MCF 10A (cell line): ENCODE measurements around the gene MAP2K7. TPM values are rescaled to one million over a fixed set of nuclear protein-coding genes. Genes with fewer than 3 reads are reported as not detected.

Experiments used
- BruUV-seq: library from RNA; stranded (reverse); fragments of 400-500 nt; replicated peaks from 2 replicates; lab custom pipeline; 2021; lab: Mats Ljungman, UMichigan
- CTCF ChIA-PET: fragments of 300-600 bp; sonication (Branson Sonifier 250); formaldehyde crosslinking; extraction: SDS; loops from one replicate; lab custom pipeline; 2021; ENCODE audit warnings: antibody characterized with exemption, inconsistent platforms; lab: Yijun Ruan, JAX
- POLR2A ChIA-PET: fragments of 300-600, 350-650 bp; sonication (Branson Sonifier 250); formaldehyde crosslinking; extraction: SDS; loops from one replicate; lab custom pipeline; 2020; ENCODE audit warnings: antibody characterized with exemption, inconsistent platforms; lab: Yijun Ruan, JAX
- DNase-seq: peaks from one replicate; pipeline ENCODE4 v3.0.0-alpha.2; 2018; ENCODE audit not compliant: unreplicated experiment
- H3K27ac Mint-ChIP-seq: one replicate; pipeline ENCODE4 v1.8.0; 2022; ENCODE audit warnings: mild to moderate bottlenecking, low read depth, mixed read lengths; ENCODE audit not compliant: unreplicated experiment
- H3K27me3 Mint-ChIP-seq: one replicate; pipeline ENCODE4 v1.8.0; 2022; ENCODE audit warnings: mixed read lengths; ENCODE audit not compliant: insufficient read depth, unreplicated experiment
- H3K36me3 Mint-ChIP-seq: one replicate; pipeline ENCODE4 v1.8.0; 2022; ENCODE audit warnings: mild to moderate bottlenecking, moderate library complexity, mixed read lengths; ENCODE audit not compliant: insufficient read depth, unreplicated experiment
- H3K4me1 Mint-ChIP-seq: one replicate; pipeline ENCODE4 v1.8.0; 2022; ENCODE audit warnings: mixed read lengths; ENCODE audit not compliant: insufficient read depth, unreplicated experiment
- H3K4me3 Mint-ChIP-seq: one replicate; pipeline ENCODE4 v1.8.0; 2022; ENCODE audit warnings: mild to moderate bottlenecking, moderate library complexity, mixed read lengths; ENCODE audit not compliant: unreplicated experiment
- H3K9me3 Mint-ChIP-seq: one replicate; pipeline ENCODE4 v1.8.0; 2022; ENCODE audit warnings: mixed read lengths; ENCODE audit not compliant: unreplicated experiment
- intact Hi-C: fragments of 100-400 bp; cut with micrococcal nuclease; formaldehyde crosslinking; loops from 2 replicates; pipeline ENCODE4 v1.14.1; 2022
- total RNA-seq: library from RNA; stranded (reverse); gene quantifications from 2 replicates; pipeline ENCODE4 v1.2.3, GENCODE V29; 2022
- TF ChIP-seq, protein P1 (sequence below): fragments of 200-600 bp; IDR thresholded peaks from one replicate; pipeline ENCODE4 v1.8.0; 2022; ENCODE audit warnings: antibody characterized with exemption, mild to moderate bottlenecking; ENCODE audit not compliant: unreplicated experiment

The MAP2K7 gene
- total RNA-seq, 1 experiment from 2014 or later = 36.3 TPM

DNA sequence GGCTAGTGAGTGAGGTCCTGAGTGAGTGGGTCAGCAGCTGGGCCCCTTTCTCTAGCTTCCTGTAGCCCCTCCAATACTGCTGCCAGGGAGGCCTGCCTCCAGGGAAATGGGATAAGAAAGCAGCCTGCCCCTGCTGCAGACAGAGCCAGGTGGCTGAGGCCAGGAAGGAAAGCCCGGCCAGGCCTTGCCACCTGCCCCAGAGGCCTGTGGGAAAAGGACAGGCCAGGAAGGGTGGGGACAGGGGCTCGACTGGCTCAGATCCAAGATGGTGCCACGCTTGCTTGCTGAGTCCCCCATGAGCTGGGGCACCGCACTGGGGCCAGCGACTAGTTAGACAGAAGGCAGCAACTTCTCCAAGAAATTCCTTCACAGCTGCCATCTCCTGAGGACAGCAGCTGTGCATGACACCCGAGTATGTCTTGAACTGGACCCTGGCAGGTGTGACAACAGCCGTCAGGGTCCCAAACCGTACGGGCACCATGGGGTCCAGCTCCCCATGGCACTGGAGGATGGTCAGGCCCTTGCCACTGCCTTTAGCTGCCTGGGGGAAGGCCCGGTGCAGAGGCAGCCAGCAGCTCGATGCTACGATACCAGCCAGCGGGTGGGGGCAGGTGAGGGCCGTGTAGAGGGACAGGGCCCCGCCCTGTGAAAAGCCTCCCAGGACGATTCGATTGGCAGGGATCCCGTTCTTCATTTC lies 24.4 kb upstream of the MAP2K7 start:
- Mint-ChIP-seq H3K36me3 (no peaks in the 10 kb centered on the region), H3K4me3 (no peak overlapping the region), H3K4me1 (peaks cover 9% of the 10 kb centered on the region), H3K9me3 (no peaks in the 10 kb centered on the region), H3K27ac (no peak overlapping the region), H3K27me3 (no peaks in the 10 kb centered on the region)
- no peak for DNase-seq
- ChIA-PET POLR2A (interaction anchor here (0.6 to 1.2 kb wide), 3 partner anchors 17 to 24 kb away, joined by 3 to 5 read pairs (median 3); partner anchors contain the start of gene MAP2K7), CTCF (interaction anchor here (0.6 kb wide), 2 partner anchors 91 to 215 kb away, joined by 3 read pairs; no protein-coding TSS in a partner anchor)
- TF ChIP-seq, protein P1, sequence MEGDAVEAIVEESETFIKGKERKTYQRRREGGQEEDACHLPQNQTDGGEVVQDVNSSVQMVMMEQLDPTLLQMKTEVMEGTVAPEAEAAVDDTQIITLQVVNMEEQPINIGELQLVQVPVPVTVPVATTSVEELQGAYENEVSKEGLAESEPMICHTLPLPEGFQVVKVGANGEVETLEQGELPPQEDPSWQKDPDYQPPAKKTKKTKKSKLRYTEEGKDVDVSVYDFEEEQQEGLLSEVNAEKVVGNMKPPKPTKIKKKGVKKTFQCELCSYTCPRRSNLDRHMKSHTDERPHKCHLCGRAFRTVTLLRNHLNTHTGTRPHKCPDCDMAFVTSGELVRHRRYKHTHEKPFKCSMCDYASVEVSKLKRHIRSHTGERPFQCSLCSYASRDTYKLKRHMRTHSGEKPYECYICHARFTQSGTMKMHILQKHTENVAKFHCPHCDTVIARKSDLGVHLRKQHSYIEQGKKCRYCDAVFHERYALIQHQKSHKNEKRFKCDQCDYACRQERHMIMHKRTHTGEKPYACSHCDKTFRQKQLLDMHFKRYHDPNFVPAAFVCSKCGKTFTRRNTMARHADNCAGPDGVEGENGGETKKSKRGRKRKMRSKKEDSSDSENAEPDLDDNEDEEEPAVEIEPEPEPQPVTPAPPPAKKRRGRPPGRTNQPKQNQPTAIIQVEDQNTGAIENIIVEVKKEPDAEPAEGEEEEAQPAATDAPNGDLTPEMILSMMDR = no peak
- BruUV-seq = no TSS peak
- intact Hi-C loops = no loop called here

DNA sequence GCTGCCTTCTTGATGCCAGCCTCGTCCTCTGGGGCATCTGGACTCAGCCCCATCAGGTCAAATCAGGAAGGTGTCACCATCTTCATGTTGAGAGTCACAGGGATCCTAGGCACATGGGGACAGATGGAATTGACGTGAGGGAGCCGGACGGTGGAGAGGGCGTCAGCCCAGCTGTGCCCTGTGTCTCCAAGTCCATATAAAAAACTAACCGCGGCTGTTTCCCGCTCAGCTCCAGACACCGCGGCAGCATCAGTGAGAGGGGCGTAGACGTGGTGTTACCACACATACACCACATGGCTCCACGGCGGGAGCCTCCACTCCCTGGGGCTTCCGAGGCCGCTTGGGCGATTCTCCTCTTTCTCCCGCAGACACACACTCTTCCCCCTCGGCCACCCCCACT lies 23.8 kb upstream of the MAP2K7 start:
- Mint-ChIP-seq H3K4me3 (no peak overlapping the region), H3K4me1 (peaks cover 10% of the 10 kb centered on the region), H3K9me3 (no peaks in the 10 kb centered on the region), H3K36me3 (no peaks in the 10 kb centered on the region), H3K27me3 (no peaks in the 10 kb centered on the region), H3K27ac (no peak overlapping the region)
- TF ChIP-seq, protein P1 = no peak
- no TSS peak for BruUV-seq
- intact Hi-C loops = no loop called here
- CTCF ChIA-PET = no interaction called here
- POLR2A ChIA-PET = interaction anchor here (1.2 kb wide), 1 partner anchor 24 kb away, joined by 3 read pairs; the partner anchor contains the start of gene MAP2K7
- no peak for DNase-seq

DNA sequence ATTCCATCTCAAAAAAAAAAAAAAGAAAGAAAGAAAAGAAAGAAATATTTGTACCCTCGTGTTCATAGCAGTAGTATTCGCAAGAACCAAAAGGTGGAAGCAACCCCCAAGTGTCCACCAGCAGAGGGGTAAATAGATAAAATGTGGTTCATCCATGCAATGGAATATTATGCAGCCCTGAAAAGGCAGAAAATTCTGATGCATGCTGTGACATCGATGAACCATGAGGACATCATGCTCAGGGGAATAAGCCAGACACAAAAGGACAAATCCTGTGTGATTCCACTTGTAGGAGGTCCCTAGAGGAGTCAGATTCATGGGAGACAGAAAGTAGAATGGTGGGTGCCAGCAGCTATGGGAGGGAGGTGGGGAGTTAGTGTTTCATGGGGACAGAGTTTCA lies 21.8 kb upstream of the MAP2K7 start:
- Mint-ChIP-seq H3K4me1 (peaks cover 10% of the 10 kb centered on the region), H3K9me3 (no peaks in the 10 kb centered on the region), H3K27ac (no peak overlapping the region), H3K27me3 (no peaks in the 10 kb centered on the region), H3K36me3 (no peaks in the 10 kb centered on the region), H3K4me3 (no peak overlapping the region)
- intact Hi-C loops = no loop called here
- TF ChIP-seq, protein P1 = no peak
- DNase-seq = no peak
- BruUV-seq = no TSS peak
- ChIA-PET CTCF (interaction anchor here (0.5 to 1.3 kb wide), 2 partner anchors 13 to 761 kb away, joined by 4 to 6 read pairs; no protein-coding TSS in a partner anchor), POLR2A (interaction anchor here (0.7 to 1.8 kb wide), 4 partner anchors 13 to 47 kb away, joined by 3 to 7 read pairs (median 4); partner anchors contain the start of gene MAP2K7)

DNA sequence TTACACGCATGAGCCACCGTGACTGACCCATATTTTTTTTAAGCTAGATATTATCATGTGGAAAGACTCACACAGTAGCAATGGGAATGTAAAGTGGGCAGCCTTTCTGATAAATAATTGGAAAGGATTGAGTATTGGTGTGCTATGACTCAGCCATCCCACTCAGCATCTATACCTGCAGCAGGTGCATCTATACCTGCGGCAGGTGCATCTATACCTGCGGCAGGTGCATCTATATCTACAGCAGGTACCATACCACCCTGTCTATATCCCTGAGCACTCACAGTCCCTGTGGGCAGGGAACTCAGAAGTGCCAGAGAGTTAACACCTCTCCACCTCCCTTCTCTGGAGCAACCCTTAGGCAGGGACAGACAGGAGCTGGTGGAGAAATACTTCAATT lies 20.6 kb upstream of the MAP2K7 start:
- Mint-ChIP-seq H3K36me3 (no peaks in the 10 kb centered on the region), H3K4me3 (no peak overlapping the region), H3K27me3 (no peaks in the 10 kb centered on the region), H3K4me1 (peaks cover 6% of the 10 kb centered on the region), H3K9me3 (no peaks in the 10 kb centered on the region), H3K27ac (no peak overlapping the region)
- no peak for DNase-seq
- ChIA-PET POLR2A (interaction anchor here (0.6 to 0.9 kb wide), 4 partner anchors 8 to 279 kb away, joined by 3 to 4 read pairs (median 4); no protein-coding TSS in a partner anchor), CTCF (interaction anchor here (0.7 kb wide), 1 partner anchor 278 kb away, joined by 4 read pairs; no protein-coding TSS in a partner anchor)
- no TSS peak for BruUV-seq
- TF ChIP-seq, protein P1 = no peak
- intact Hi-C loops = no loop called here
